CD4-positive, alpha-beta memory T cell (primary cell): ENCODE data around the gene CEP170B. TPM values are rescaled to one million over a fixed set of nuclear protein-coding genes. Genes with fewer than 3 reads are reported as not detected.
A peak's percentile ranks its signal among the peaks of the same experiment; 100 is the strongest.

Experiments
- CTCF ChIA-PET: fragments of 350-600 bp; sonication (Branson Sonifier 250); formaldehyde crosslinking; loops from one replicate; lab custom pipeline; 2021; ENCODE audit warnings: inconsistent platforms; ENCODE audit not compliant: partially characterized antibody; lab: Charles Lee
- POLR2A ChIA-PET: fragments of 350-600 bp; sonication (Branson Sonifier 250); formaldehyde crosslinking; loops from one replicate; lab custom pipeline; 2021; ENCODE audit not compliant: partially characterized antibody; lab: Charles Lee
- DNase-seq, 5 donors: peaks; one replicate each; pipeline versions ENCODE4 v3.0.0 to v3.0.0-alpha.2; 2020 to 2022; ENCODE audit warnings: mixed read lengths in 1 of 5
- H3K27ac ChIP-seq: one replicate; pipeline ENCODE4 v1.7.0; 2013; ENCODE audit warnings: low read depth, low read length
- H3K27me3 ChIP-seq: 2 replicates; pipeline ENCODE4 v1.7.0; 2013; ENCODE audit warnings: mild to moderate bottlenecking, low read length, moderate library complexity; ENCODE audit not compliant: insufficient read depth
- H3K36me3 ChIP-seq: 2 replicates; pipeline ENCODE4 v1.7.0; 2013; ENCODE audit warnings: mild to moderate bottlenecking, low read length, moderate library complexity; ENCODE audit not compliant: insufficient read depth
- H3K4me1 ChIP-seq: 2 replicates; pipeline ENCODE4 v1.7.0; 2013; ENCODE audit warnings: mild to moderate bottlenecking, low read length, moderate library complexity; ENCODE audit not compliant: insufficient read depth
- H3K4me3 ChIP-seq, 2 donors: one replicate each; pipeline ENCODE4 v1.7.0; 2013; ENCODE audit warnings: low read length in 2 of 2, mild to moderate bottlenecking in 1 of 2
- H3K9me3 ChIP-seq, 2 donors: one replicate each; pipeline ENCODE4 v1.7.0; 2013; ENCODE audit warnings: low read length in 2 of 2, control low read depth in 1 of 2; ENCODE audit not compliant: control insufficient read depth in 1 of 2
- H3K27ac Mint-ChIP-seq, 7 donors: one replicate each; pipeline ENCODE4 v1.8.0; 2020 to 2021; ENCODE audit warnings: mixed read lengths in 7 of 7, mild to moderate bottlenecking in 6 of 7, inconsistent platforms in 3 of 7, moderate library complexity in 3 of 7
- H3K27me3 Mint-ChIP-seq, 2 donors: one replicate each; pipeline ENCODE4 v1.8.0; 2020 to 2021; ENCODE audit warnings: mixed read lengths in 2 of 2
- H3K36me3 Mint-ChIP-seq, 2 donors: one replicate each; pipeline ENCODE4 v1.8.0; 2020 to 2021; ENCODE audit warnings: mixed read lengths in 2 of 2, inconsistent platforms in 1 of 2, mild to moderate bottlenecking in 1 of 2
- H3K4me1 Mint-ChIP-seq, 4 donors: one replicate each; pipeline ENCODE4 v1.8.0; 2020 to 2021; ENCODE audit warnings: mixed read lengths in 4 of 4, mild to moderate bottlenecking in 1 of 4
- H3K4me3 Mint-ChIP-seq, 8 donors: one replicate each; pipeline ENCODE4 v1.8.0; 2020 to 2021; ENCODE audit warnings: mixed read lengths in 8 of 8, mild to moderate bottlenecking in 7 of 8, moderate library complexity in 6 of 8, inconsistent platforms in 3 of 8
- H3K9me3 Mint-ChIP-seq, 8 donors: one replicate each; pipeline ENCODE4 v1.8.0; 2020 to 2021; ENCODE audit warnings: mixed read lengths in 8 of 8, mild to moderate bottlenecking in 5 of 8, inconsistent platforms in 3 of 8, moderate library complexity in 1 of 8
- intact Hi-C: fragments of 100-400 bp; cut with micrococcal nuclease; formaldehyde crosslinking; loops from one replicate; pipeline ENCODE4 v1.15.1; 2023
- polyA plus RNA-seq, 2 donors: library from polyadenylated mRNA; unstranded; fragments of 300-500 nt; fragmentation: Illumina TruSeq; gene quantifications; one replicate each; pipeline ENCODE4 v1.2.3, GENCODE V29; 2021
- total RNA-seq, 2 experiments: library from RNA; stranded (reverse); gene quantifications; one replicate each; pipeline ENCODE4 v1.2.3, GENCODE V29; 2021

Gene CEP170B
- total RNA-seq: 1 to 10 TPM; 3.0 to 3.8 TPM
- under 1 TPM in 1 of 2 donors, not detected in 1; 0.16 TPM for polyA plus RNA-seq

- Mint-ChIP-seq H3K4me1 (peaks cover 3 to 12% (median 3%) of the 10 kb centered on the region in 4 donors), H3K27ac (peak within 1 kb of the TSS in 1 of 7 donors; percentile 55), H3K4me3 (peak within 1 kb of the TSS; percentile 49 to 79 (median 70)), H3K27me3 (no peaks in the 10 kb centered on the region), H3K9me3 (no peaks in the 10 kb centered on the region), H3K36me3 (no peaks in the 10 kb centered on the region)
- POLR2A ChIA-PET: interaction anchor here (0.7 to 0.8 kb wide), 2 partner anchors 65 to 112 kb away, joined by 3 read pairs; partner anchors contain the start of gene SIVA1
- peak in 4 of 5 donors; percentile 40 to 45 (median 42) for DNase-seq
- intact Hi-C loops: loop anchor here (2.0 kb wide), 1 partner anchor 38 kb away; no protein-coding TSS in a partner anchor
- H3K27me3 ChIP-seq: no peaks in the 10 kb centered on the region
- no peak within 1 kb of the TSS for H3K27ac ChIP-seq
- peaks cover 16% of the 10 kb centered on the region for H3K4me1 ChIP-seq
- CTCF ChIA-PET: no interaction called here
- peak within 1 kb of the TSS in 1 of 2 donors; percentile 36 for H3K4me3 ChIP-seq
- H3K9me3 ChIP-seq: no peaks in the 10 kb centered on the region
- H3K36me3 ChIP-seq: no peaks in the 10 kb centered on the region
Observed at GRCh38 chr14:104865081-104865630, at the start of gene CEP170B. CEP170B (plus strand) TSS chr14:104865268; CDS start chr14:104868451, 3,183 bp downstream.

- Mint-ChIP-seq H3K36me3 (no peaks in the 10 kb centered on the region), H3K27me3 (no peaks in the 10 kb centered on the region), H3K27ac (peak overlapping the region; percentile 85 to 96 (median 93)), H3K9me3 (no peaks in the 10 kb centered on the region), H3K4me1 (peaks cover 12 to 35% (median 19%) of the 10 kb centered on the region in 4 donors), H3K4me3 (peak overlapping the region; percentile 87 to 95 (median 90))
- POLR2A ChIA-PET: interaction anchor here (0.8 kb wide), 1 partner anchor 674 kb away, joined by 3 read pairs; no protein-coding TSS in a partner anchor
- Histone ChIP-seq H3K4me1 (peaks cover 29% of the 10 kb centered on the region), H3K27me3 (no peaks in the 10 kb centered on the region), H3K36me3 (no peaks in the 10 kb centered on the region), H3K9me3 (no peaks in the 10 kb centered on the region), H3K4me3 (peak overlapping the region; percentile 65 to 86), H3K27ac (peak overlapping the region; percentile 78)
- no peak for DNase-seq
- CTCF ChIA-PET: no interaction called here
- intact Hi-C loops: no loop called here
Observed at GRCh38 chr14:104816616-104816884, 48.5 kb upstream of the CEP170B start.

GRCh38 chr14:104817930-104818713, 46.9 kb upstream of the CEP170B start:
- Mint-ChIP-seq H3K27me3 (no peaks in the 10 kb centered on the region), H3K9me3 (no peaks in the 10 kb centered on the region), H3K27ac (peak overlapping the region in 4 of 7 donors; percentile 17 to 36 (median 24)), H3K36me3 (no peaks in the 10 kb centered on the region), H3K4me3 (peak overlapping the region in 2 of 8 donors; percentile 17 to 24), H3K4me1 (peaks cover 9 to 35% (median 19%) of the 10 kb centered on the region in 4 donors)
- no peak for DNase-seq
- no peak overlapping the region for H3K4me3 ChIP-seq
- no peak overlapping the region for H3K27ac ChIP-seq
- H3K27me3 ChIP-seq: no peaks in the 10 kb centered on the region
- no peaks in the 10 kb centered on the region for H3K36me3 ChIP-seq
- POLR2A ChIA-PET: interaction anchor here (1.2 to 2.5 kb wide), 3 partner anchors 17 to 50 kb away, joined by 3 to 12 read pairs (median 7); partner anchors contain the start of gene ZBTB42
- intact Hi-C loops: no loop called here
- no peaks in the 10 kb centered on the region for H3K9me3 ChIP-seq
- CTCF ChIA-PET: interaction anchor here (1.6 kb wide), 1 partner anchor 21 kb away, joined by 3 read pairs; no protein-coding TSS in a partner anchor
- peaks cover 29% of the 10 kb centered on the region for H3K4me1 ChIP-seq

- no peak overlapping the region for H3K27ac ChIP-seq
Observed at GRCh38 chr14:104818714-104819161, 46.3 kb upstream of the CEP170B start.

DNA sequence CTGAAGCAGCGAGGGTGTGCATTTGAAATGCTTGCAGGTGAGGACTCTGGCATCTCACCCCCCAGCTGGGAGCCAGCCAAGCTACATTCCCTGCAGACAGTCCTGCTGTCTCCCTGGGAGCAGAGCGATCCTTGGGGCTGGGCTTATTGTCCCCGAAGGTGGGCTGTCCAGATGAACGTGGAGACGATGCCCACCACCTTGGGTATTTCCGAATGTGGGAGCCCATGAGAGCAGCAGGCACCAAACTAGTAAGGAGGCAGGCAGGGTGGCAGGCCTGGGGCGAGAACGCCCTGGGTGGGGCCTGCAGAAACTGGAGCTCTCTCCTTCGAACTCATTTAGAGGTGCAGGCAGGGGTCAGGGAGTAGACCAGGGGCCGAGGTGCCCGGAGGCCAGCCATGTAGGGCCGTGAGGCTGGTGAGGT, 45.7 kb upstream of the CEP170B start:
- no peaks in the 10 kb centered on the region for H3K9me3 ChIP-seq
- no peak overlapping the region for H3K27ac ChIP-seq
- no peaks in the 10 kb centered on the region for H3K36me3 ChIP-seq
- Mint-ChIP-seq H3K36me3 (no peaks in the 10 kb centered on the region), H3K27me3 (peaks cover 0 to under 1% of the 10 kb centered on the region in 2 donors), H3K4me1 (peaks cover 6 to 25% (median 12%) of the 10 kb centered on the region in 4 donors), H3K9me3 (peaks cover 0 to under 1% (median 0%) of the 10 kb centered on the region in 8 donors), H3K4me3 (no peak overlapping the region), H3K27ac (no peak overlapping the region)
- peaks cover 21% of the 10 kb centered on the region for H3K4me1 ChIP-seq
- ChIA-PET CTCF (no interaction called here), POLR2A (interaction anchor here (0.7 to 2.5 kb wide), 3 partner anchors 19 to 51 kb away, joined by 3 to 12 read pairs (median 7); partner anchors contain the start of gene ZBTB42)
- no peaks in the 10 kb centered on the region for H3K27me3 ChIP-seq
- no peak for DNase-seq
- intact Hi-C loops: no loop called here
- no peak overlapping the region for H3K4me3 ChIP-seq

More at GRCh38 chr14:104818714-104819161, 46.3 kb upstream of the CEP170B start:
- no peak for DNase-seq
- Mint-ChIP-seq H3K4me3 (no peak overlapping the region), H3K27me3 (no peaks in the 10 kb centered on the region), H3K4me1 (peaks cover 8 to 30% (median 15%) of the 10 kb centered on the region in 4 donors), H3K9me3 (no peaks in the 10 kb centered on the region), H3K27ac (no peak overlapping the region), H3K36me3 (no peaks in the 10 kb centered on the region)
- H3K36me3 ChIP-seq: no peaks in the 10 kb centered on the region
- H3K27me3 ChIP-seq: no peaks in the 10 kb centered on the region
- no peaks in the 10 kb centered on the region for H3K9me3 ChIP-seq
- peaks cover 27% of the 10 kb centered on the region for H3K4me1 ChIP-seq
- intact Hi-C loops: no loop called here
- H3K4me3 ChIP-seq: no peak overlapping the region
- POLR2A ChIA-PET: interaction anchor here (0.7 to 2.5 kb wide), 4 partner anchors 18 to 50 kb away, joined by 3 to 12 read pairs (median 5); partner anchors contain the start of gene ZBTB42
- CTCF ChIA-PET: no interaction called here

GRCh38 chr14:104820669-104821228, 44.3 kb upstream of the CEP170B start:
- POLR2A ChIA-PET: interaction anchor here (0.6 to 1.0 kb wide), 2 partner anchors 50 to 127 kb away, joined by 3 read pairs; no protein-coding TSS in a partner anchor
- Mint-ChIP-seq H3K27ac (peak overlapping the region in 1 of 7 donors; percentile 57), H3K4me1 (peaks cover 14 to 27% (median 21%) of the 10 kb centered on the region in 4 donors), H3K36me3 (peaks cover 0 to 2% of the 10 kb centered on the region in 2 donors), H3K9me3 (peaks cover 0 to 5% (median 0%) of the 10 kb centered on the region in 8 donors), H3K27me3 (peaks cover 2 to 5% of the 10 kb centered on the region in 2 donors), H3K4me3 (no peak overlapping the region)
- CTCF ChIA-PET: interaction anchor here (0.7 to 1.7 kb wide), 4 partner anchors 21 to 68 kb away, joined by 3 to 6 read pairs (median 4); partner anchors contain the start of genes SIVA1 and ZBTB42
- Histone ChIP-seq H3K4me1 (peaks cover 15% of the 10 kb centered on the region), H3K9me3 (no peaks in the 10 kb centered on the region), H3K36me3 (no peaks in the 10 kb centered on the region), H3K27ac (no peak overlapping the region), H3K4me3 (no peak overlapping the region), H3K27me3 (no peaks in the 10 kb centered on the region)
- no peak for DNase-seq
- intact Hi-C loops: no loop called here
